GM12874 (cell line): ENCODE results near the gene IL3.

ENCODE experiments used
- TF ChIP-seq, protein P1 (sequence below): IDR thresholded peaks from 2 replicates; pipeline ENCODE4 v1.5.1; 2011; ENCODE audit warnings: low read depth, mild to moderate bottlenecking, control low read depth, low read length, moderate library complexity; ENCODE audit not compliant: insufficient read depth

Gene IL3

DNA sequence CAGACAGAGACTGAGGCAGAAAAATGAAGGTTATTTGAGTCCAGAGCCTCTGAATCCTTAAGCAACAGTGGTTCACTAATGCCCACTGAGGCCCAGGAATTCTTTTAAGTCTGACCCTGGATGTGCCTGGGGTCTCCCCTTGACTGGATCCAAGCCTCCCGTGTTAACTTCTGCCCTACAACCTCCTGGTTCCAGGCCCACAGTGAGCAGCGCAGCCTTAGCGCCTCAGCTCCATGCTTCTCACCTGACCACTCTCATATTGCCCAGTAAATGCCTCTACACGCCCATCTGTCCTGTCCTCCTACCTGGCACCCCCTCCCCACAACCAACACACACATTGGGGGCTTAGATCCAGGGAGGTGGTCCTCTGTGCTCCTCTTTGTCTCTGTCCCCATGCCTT, 6.4 kb downstream of the IL3 start:
- TF ChIP-seq, protein P1, sequence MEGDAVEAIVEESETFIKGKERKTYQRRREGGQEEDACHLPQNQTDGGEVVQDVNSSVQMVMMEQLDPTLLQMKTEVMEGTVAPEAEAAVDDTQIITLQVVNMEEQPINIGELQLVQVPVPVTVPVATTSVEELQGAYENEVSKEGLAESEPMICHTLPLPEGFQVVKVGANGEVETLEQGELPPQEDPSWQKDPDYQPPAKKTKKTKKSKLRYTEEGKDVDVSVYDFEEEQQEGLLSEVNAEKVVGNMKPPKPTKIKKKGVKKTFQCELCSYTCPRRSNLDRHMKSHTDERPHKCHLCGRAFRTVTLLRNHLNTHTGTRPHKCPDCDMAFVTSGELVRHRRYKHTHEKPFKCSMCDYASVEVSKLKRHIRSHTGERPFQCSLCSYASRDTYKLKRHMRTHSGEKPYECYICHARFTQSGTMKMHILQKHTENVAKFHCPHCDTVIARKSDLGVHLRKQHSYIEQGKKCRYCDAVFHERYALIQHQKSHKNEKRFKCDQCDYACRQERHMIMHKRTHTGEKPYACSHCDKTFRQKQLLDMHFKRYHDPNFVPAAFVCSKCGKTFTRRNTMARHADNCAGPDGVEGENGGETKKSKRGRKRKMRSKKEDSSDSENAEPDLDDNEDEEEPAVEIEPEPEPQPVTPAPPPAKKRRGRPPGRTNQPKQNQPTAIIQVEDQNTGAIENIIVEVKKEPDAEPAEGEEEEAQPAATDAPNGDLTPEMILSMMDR = no peak

DNA sequence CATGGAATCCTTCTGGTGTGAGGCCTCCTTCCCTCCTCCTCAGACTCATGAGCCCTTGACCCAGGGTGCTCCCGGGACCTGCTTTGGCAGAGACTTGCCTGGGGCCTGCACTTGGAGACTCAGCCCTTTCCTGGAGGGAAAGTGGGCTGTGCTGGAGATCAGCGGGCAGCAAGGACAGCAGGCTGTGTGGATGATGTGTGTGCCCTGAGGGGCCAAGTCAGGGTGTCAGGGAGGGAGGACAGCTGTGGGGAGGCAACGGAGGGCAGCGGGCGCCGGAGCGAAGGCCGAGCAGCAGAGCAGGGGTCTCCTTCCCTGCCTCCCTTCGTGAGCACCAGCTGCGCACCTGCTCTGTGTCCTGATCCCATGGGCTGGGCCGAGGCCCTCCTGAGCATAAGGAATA, 7.0 kb downstream of the IL3 start:
- TF ChIP-seq, protein P1 = no peak

DNA sequence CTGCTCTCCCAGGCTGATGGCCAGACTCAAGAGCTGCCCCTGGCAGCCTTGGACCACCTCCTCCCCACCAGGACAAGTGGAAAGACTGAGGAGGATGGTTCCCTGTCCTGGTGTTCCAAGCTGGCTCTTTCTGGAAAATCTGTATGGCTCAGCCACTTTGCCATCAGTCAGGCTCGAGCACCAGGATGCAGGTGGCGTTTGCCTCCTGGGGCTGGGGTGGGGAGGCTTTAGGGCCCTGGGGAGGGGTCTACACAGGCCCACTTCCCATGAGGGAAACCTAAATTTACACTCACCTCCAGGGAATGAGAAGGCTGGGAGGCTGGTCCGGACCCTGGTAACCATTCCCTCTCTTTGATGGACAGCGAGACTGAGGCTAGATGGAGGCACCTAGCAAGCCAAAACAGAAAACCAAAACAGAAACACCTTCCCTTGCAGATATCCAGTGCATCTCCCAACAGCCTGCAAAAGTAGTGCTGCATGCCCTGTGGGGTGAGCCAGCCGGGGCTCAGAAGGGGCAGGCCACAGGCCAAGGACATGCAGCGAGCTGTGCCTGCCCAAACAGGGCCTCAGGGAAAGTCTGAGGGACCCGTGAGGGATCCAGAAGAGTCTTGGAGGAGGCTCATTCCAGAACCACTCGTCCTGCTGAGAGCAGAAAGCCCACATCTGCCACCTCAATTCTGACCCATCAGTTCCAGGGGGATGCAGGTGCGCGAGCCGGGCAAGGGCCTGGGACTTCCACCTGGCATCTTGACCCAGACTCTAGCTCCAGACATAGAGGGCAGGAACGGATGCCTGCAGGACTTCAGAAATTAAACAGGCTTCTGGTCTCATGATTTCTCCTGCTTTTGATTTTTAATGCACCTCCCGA, 7.7 kb downstream of the IL3 start:
- TF ChIP-seq, protein P1 = no peak

DNA sequence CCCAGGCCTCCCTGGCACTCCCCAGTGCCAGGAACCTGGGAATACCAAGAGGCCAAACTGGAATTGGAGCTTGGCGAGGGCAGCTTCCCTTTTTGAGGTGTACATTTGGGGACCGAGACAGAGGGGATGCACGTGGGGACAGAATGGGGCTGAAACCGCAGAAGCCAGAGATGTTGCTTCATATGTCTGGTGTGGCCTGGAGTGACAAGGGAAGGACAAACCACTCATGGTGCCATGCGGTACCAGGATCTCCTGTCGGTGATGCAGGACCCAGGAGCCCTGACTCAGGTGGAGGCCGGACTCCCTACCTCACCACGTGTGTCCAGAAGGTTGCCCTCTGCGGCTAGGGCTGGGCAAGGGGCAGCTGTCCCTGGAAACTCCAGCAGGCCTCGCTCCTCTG, 9.1 kb downstream of the IL3 start:
- TF ChIP-seq, protein P1 = no peak

DNA sequence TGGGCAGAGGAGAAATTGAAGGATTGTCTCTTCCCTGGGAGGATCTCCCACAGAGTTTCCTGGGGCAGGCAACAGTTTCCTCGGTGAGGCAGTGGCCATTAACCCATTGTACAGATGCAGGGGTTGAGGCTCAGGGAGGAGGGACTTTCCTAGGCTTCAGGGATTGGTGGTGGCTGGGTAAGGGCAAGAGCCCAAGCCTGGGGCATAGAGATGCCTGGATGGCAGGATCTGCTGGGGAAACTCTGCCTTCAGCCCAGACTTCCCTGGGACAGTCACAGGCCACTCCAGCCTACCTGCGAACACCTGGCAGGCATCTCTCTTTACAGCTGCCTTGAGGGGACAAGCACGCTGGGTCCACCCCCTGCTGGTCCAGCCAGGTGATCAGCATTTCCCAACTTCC, 9.5 kb downstream of the IL3 start:
- TF ChIP-seq, protein P1 = no peak

DNA sequence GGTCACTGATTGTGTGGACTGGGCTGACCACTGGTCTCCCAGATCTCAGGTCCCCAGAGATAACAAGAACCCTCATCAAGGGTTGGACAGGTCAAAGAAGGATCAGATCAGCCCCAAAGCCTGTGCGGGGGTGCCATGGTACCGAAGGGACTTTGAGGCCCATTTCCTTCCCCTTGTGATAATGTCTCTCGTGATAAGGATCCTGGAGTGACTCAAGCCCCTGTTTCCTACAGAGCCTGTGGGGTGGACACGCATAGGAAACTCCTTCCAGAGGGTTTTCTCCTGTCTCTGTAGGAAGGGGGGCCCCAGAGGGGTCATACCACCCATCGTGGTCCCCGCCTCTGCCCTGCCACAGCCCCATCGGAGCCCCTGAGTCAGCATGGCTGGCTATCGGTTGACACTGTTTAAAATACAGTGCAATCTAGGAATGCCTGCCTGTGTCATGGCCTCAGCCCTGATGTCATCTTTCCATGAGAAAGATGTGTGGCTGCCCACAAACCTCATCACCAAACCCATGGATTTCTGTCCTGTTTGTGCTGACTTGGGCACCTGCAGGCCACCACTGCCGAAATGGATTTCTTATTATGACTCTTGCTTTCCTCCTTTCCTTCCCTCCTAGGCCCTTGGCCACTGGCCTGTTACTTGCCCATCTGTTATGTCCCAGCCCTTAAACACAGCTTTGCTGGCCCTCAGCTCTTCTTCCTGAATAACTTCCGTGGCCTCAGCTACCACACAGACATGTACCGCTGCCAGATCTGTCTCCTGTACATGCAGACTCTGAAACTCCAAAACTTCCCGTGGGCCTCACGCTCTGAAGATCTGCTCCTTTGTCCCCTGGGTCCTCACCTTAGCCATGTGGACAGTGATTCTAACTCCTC, 10.2 kb downstream of the IL3 start:
- TF ChIP-seq, protein P1 = no peak

DNA sequence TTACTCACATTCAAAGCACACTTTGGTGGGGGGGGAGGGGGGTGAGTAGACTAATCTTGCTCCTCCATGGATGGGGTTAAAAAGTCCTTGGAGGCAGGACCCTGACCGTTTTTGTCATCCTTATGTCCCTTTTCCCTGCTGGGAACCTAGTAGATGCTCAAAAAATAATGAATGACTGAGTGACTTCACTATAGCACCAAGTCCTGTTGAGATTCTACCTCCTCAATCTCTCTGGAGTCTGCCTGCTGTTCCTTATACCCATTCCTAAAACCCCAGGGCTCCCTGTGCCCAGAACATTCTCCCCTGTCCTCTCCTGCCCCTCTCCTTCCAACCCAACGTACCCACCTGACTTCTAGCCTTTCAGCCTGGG, 10.9 kb downstream of the IL3 start:
- TF ChIP-seq, protein P1 = no peak
